ENCODE data around the gene PREB.

DNA sequence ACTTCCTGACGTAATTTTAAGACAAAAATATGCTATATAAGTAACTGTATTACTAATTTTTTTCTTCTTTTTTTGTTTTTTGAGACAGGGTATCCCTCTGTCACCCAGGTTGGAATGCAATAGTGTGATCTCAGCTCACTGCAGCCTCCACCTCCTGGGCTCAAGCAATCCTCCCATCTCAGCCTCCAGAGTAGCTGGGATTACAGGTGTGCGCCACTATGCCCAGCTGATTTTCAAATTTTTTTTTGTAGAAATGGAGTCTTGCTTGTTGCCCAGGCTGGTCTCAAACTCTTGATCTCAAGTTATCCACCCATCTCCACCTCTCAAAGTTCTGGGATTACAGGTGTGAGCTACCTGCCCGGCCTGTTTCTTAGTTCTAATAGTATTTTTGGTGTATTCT lies 44.0 kb upstream of the PREB start:
- TF ChIP-seq, protein P1, sequence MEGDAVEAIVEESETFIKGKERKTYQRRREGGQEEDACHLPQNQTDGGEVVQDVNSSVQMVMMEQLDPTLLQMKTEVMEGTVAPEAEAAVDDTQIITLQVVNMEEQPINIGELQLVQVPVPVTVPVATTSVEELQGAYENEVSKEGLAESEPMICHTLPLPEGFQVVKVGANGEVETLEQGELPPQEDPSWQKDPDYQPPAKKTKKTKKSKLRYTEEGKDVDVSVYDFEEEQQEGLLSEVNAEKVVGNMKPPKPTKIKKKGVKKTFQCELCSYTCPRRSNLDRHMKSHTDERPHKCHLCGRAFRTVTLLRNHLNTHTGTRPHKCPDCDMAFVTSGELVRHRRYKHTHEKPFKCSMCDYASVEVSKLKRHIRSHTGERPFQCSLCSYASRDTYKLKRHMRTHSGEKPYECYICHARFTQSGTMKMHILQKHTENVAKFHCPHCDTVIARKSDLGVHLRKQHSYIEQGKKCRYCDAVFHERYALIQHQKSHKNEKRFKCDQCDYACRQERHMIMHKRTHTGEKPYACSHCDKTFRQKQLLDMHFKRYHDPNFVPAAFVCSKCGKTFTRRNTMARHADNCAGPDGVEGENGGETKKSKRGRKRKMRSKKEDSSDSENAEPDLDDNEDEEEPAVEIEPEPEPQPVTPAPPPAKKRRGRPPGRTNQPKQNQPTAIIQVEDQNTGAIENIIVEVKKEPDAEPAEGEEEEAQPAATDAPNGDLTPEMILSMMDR (IDR thresholded peaks at IDR 0.05), result no peak
- TF ChIP-seq POLR2A (IDR thresholded peaks at IDR 0.05), result no peak
